GM21717 (cell line): ENCODE measurements around the gene DAPK1.
"Not testable (repeated sequence)": the region's sequence is repeated elsewhere in the genome, so short reads cannot be mapped to it uniquely, and the experiment has no call there.

Experiments used
- ATAC-seq: cut with Tn5 transposase; IDR thresholded peaks from one replicate; pipeline ENCODE4 v1.9.1; 2021; ENCODE audit warnings: mild to moderate bottlenecking, moderate library complexity; ENCODE audit not compliant: unreplicated experiment

Gene DAPK1

DNA sequence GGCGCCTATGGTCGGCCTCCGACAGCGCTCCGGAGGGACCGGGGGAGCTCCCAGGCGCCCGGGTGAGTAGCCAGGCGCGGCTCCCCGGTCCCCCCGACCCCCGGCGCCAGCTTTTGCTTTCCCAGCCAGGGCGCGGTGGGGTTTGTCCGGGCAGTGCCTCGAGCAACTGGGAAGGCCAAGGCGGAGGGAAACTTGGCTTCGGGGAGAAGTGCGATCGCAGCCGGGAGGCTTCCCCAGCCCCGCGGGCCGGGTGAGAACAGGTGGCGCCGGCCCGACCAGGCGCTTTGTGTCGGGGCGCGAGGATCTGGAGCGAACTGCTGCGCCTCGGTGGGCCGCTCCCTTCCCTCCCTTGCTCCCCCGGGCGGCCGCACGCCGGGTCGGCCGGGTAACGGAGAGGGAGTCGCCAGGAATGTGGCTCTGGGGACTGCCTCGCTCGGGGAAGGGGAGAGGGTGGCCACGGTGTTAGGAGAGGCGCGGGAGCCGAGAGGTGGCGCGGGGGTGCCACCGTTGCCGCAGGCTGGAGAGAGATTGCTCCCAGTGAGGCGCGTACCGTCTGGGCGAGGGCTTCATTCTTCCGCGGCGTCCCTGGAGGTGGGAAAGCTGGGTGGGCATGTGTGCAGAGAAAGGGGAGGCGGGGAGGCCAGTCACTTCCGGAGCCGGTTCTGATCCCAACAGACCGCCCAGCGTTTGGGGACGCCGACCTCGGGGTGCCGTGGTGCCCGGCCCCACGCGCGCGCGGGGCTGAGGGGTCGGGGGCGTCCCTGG, 561 bp downstream of the DAPK1 start:
- ATAC-seq, result no peak

DNA sequence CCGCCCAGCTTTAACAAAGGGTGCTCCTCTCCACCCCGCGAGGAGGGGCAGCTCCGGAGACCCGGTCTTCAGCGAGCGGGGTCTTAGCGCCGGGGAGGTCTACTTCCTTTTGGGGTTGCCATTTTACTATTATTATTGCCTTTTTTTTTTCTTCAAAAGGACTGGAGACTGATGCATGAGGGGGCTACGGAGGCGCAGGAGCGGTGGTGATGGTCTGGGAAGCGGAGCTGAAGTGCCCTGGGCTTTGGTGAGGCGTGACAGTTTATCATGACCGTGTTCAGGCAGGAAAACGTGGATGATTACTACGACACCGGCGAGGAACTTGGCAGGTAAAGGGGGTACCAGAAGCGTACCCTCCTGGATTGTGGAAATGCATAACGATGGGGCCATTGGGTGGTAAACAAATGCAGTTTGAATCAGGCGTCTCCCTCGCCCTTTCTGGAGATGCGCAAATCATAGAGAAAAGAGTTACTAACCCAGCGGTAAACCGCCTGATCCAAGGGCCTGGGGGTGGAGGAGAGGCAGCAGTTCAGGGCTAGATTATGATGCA, 1.2 kb downstream of the DAPK1 start:
- ATAC-seq, result no peak

DNA sequence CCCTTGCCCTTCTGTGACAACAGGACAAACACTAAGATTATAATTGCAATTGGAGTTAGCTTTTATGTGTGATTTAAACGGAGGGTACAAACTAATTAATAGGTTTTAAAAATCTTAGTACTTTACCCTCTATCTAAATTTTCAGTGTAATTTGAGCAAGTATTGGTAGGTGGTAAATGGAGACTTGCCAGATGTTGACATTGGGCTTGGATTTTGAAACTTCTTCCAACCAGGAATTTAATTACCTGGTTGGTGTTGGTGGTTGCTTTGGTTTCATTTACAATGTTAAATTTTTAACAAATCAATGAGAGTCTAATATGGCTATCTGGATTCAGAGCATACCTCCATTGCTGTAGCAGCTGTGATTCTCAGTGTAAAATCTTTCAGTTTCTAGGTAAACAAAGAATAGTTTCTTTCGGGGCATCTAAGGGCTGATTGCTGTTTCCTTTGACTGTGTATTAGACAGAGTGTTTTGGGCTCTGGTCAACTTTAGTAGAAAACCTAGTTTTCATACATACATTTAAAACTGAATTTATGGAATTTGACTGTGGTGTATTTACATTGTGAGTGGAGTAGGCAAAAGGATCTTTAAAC, 1.9 kb downstream of the DAPK1 start:
- ATAC-seq, result no peak

DNA sequence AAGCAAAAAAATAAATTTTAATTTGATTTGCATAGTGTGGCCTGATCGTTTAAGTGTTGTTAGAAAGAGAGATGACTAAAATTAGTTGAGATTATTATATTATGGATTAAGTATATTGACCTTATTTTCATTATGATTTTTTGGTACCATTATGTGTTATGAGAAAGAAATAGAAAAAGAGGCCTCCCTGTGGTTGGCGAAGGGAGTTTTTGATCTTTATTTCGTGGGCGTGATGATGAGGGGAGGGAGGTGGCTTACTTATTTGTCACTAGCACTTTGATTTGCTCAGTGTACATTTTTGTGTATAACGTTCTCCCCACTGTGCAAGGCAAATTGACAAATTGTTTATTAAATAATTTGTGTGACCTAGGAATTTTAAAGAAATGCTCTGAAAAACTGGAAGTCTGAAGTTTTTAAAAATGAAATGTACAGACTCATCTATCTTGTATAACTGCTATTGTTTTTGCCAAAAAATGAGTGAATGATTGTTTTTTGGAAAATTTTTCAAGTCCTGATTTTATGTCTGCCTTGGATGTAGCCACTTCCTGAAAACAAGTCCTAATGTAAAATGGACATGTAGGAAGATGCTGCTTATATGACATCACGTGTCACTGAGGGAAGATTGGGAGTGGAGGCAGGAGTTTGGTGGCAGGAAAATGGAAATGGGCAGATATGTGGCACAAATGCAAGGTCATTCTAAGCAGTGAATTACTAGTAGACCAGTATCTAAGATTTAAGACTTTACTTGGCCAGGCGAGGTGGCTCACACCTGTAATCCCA, 3.0 kb downstream of the DAPK1 start:
- no peak for ATAC-seq

DNA sequence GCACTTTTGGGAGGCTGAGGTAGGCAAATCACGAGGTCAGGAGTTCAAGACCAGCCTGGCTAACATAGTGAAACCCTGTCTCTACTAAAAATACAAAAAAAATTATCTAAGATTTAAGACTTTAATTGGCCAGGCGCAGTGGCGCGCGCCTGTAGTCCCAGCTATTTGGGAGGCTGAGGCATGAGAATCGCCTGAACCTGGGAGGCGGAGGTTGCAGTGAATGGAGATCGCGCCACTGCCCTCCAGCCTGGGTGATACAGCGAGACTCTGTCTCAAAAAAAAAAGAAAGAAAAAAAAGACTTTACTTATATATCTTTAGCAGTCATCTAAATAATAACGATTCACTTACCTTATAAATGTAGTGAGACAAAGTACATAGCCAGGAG, 3.6 kb downstream of the DAPK1 start:
- ATAC-seq, result not testable (repeated sequence)

DNA sequence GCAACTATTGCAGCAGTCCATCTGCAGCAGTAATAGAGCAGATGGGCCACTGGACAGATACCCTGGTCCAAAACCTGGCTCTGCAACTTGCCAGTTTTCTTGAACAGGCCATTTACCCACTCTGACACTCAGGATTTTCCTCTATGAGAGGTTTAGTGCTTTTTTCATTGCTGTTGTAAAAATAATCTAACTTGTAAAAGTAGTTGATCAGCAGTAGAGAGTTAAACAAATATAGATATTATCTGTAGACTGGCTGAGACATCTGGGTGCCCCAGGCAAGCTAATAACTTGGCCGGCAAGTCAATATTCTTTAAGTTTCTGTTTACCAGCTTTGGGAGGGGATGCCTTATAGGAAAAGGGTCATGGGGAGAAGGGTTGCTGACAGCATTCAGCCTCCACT, 4.1 kb downstream of the DAPK1 start:
- no peak for ATAC-seq

DNA sequence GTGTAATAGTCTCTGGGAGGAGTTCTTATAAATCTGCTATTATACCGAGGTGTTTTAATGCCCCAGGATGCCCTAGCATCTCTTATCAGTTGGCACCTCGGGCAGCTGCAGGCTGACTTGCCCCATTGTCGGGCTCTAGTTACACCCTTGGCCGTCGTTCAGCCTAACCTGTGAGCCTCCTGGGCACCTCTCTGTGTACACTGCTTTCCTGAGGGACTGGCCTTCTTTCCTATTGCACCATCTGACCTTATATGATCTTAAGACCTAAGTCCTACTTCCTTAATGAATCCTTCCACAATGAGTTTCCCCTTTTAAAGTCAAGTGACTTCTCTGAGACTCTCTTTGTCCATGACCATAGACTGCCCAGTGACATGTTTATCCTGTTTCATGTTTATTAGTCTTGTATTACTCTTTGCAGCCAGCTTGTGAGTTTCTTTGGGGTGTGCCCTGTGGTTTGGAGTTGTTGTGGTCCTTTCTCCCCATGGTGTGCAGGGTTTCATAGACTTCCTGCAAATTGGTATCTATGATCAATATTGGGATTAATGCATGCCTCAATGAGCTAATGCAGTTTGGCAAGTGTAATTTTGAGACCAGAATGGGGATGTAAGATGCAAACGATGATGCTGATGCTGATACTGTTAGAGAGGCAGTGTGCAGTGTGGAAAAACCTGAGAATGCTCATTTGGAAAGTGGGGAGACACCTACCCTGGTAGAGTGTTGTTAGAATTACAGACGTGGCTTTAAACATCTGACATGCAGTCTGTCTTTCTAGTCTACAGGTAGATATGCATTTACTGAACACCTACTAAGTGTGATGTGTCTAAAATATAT, 4.9 kb downstream of the DAPK1 start:
- ATAC-seq, result no peak

DNA sequence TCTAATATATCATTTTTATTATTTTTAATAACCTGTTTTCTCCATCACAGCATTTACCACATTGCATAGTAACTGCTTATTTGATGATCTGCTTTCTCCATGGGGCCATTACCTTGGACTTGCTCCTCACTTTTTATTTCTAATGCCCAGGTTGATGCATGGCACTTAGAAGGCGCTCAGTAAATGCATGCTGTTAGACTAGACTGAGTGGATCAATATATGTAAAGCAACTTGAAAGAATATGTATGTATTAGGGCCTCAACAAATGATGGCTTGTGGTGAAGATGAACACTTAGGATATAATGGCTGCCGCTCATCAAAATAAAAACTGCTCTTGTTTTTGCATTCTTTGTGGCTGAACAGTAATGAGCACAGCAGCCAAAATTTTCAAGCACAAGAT, 5.8 kb downstream of the DAPK1 start:
- no peak for ATAC-seq

DNA sequence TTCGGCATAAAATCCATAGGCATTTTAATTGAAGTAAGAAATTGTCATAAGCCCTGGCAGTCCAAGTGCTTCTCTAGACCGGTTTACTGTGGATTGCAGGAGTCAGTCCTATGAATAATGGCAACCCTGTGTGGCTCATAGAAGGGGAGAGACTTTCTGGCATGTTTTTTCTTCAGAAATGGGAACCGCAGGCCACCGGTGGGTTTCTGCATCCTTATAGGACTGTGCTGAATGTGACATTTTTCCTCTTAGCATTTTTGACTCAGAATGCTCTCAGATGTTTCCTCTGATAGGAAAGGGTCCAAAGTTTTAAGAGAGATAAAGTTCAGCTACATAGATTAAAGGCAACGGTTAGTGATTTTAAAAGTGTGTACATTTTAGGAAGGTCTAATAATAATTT, 6.3 kb downstream of the DAPK1 start:
- no peak for ATAC-seq

DNA sequence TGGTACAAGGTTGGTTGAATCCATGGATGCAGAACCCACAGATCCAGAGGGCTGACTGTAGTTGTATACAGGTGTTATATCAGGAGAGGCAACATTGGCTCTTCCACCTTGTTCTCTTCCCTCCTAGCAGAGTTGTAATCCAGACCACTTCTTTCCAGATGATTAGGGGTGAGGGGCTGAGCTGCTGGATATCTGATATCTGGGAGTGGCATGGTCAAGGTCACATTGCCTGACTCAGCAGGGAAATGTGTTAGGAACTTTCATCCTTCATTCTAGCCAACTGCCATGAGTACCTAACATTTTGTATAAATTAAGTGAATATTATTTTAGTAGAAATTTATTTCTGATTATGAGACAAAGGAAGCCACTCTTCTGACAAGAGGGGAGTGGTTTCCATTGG, 7.3 kb downstream of the DAPK1 start:
- no peak for ATAC-seq

DNA sequence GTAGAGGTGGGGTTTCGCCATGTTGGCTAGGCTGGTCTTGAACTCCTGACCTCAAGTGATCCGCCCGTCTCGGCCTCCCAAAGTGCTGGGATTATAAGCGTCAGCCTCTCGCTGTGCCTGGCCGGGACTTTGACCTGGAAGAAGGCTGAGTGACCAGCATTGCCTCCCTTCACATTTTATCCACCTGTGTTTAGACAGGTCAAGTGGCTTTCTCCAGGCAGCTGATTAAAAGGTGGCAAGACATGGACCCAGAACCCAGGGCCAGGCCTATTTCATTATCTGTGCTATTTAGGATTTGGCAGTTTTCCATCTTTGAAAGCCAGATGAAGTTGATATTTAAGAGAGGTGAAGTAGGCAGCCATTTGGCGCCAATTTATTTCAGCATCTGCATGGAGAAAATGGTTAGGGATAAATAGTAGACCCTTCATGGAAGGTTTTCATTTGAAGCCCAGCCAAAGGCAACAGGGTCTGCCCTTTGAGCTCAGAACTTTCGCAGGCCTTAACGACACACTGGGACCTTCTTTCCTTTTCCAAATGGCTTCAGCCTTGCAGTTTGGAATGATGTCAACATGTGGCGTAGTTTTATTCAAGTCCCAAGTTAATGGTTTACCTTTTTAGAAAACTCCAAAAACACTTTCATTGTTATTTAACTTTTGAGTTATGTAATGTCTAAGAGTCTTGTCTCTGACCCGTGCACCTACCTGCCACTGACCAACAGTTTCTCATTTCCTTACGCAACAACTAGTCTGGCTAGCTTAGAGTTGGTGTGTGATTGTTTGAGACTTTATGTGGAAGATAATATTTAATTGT, 8.4 kb downstream of the DAPK1 start:
- ATAC-seq, result no peak

DNA sequence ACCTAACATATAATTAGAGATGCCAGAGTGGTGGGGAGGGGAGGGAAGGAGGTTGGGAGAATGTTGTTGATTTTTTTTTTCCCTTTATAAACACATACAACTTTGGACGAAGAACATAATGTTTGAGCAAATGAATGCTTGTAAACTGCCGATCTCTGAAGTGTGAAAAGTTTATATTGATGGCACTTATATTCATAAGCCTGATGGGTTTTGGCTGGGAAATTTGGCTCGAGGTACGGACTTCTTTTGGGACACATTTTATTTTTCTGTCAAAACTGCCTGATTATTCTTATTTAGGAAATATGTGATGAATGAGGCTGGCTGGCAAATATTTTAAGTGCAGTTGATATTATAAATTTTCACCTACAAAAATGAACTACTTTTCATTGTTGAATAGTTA, 9.9 kb downstream of the DAPK1 start:
- ATAC-seq, result no peak

DNA sequence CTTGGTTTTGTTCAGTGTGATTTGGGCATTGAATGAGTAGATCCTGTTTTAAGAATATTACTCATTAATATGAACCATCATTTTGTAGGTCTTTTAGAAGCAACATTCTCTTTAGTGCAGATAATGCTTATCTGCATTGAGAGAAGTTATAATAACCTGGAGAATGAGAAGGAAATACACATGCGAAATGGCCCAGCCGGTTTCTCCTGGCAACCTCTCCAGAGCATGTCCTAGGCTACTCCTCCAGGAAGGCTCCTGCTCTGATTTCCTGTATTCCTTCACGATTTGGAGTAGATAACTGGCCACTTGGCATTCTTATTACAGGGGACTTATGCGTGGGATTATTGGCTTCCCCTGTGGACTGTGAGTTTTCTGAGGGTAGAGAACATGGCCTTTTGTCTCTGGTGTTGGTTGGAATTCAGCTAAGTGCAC, 12.6 kb downstream of the DAPK1 start:
- ATAC-seq, result no peak

DNA sequence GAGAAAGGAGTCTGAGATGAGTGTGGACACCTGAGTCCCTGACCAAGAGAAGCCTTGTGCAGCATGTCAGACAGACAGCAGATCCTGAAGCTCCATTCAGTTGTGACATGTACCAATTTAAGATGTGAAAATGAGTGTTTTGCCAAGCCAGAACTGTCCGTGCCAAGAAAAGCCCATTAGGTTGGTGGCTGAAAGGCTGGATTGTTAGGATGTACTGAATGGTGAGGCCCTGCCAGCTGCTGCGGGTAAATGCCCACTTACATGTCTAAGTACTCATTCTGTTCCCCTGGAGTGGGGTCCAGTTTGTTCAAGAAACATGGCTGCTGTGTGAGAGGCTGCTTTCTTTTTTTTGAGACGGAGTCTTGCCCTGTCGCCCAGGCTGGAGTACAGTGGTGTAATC, 14.6 kb downstream of the DAPK1 start:
- ATAC-seq, result no peak

DNA sequence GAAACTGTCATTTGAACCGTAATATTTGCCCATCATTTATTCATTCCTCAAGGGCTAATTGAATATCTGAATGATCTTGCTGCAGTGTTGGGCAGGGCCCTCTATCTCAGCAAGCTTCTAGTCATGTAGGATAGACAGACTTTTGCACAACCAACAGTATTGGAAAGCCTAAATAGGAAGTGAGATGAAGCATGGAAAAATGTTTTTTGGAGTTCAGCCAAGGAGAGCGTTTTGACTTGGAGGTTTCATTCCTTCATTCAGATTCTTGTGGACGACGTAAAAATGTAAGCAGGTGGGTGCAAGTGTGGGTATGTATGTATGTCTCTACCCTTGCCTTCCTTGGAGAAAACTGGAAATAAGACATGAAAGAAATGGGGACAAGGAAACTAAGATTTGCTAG, 15.5 kb downstream of the DAPK1 start:
- ATAC-seq, result no peak

DNA sequence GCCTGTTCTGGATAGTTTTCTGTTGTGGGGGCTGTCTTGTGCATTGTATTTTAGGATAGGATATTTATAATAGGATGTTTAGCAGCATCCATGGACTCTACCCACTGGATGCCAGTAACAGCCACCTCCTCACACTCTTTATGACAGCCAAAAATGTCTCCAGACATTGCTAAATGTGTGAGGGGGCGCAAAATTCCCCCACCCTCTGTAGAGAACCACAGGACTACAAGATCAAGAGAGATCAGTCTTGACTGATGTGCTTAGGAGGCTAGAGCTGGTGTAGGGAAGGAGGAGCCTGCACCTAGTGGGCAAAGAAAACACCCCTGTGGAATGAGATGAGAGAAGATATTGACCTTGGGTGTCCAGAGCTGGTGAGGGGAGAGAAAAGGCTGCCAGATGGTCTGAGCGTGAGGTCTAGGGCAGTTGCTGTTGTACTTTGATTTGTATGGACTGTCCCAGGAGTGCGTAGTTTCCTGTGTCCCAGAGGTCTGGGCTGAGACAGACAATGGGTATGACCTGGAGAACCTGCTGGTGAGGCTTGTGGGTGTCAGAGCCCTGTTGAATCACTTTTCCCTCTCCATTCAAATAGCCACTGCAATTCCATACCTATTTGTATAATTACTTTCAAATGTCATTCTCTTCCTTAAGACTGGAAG, 16.3 kb downstream of the DAPK1 start:
- ATAC-seq, result no peak

DNA sequence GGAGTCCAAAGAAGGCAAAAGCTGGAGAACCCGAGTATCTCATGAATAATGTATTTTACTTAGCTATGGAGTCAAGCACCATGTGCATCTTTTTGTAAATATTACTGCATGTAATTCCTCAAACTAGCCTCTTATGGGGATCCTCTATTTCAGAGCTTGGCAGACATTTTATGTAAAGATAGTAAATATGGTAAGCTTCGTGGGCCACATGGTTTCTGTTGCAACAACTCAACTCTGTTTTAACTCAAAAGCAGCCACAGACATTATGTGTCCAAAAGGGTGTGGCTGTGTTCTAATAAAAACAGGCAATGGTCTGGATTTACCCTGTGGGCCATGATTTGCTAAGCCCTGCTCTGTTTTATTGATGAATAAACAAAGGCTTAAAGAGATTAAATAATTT, 17.3 kb downstream of the DAPK1 start:
- no peak for ATAC-seq

DNA sequence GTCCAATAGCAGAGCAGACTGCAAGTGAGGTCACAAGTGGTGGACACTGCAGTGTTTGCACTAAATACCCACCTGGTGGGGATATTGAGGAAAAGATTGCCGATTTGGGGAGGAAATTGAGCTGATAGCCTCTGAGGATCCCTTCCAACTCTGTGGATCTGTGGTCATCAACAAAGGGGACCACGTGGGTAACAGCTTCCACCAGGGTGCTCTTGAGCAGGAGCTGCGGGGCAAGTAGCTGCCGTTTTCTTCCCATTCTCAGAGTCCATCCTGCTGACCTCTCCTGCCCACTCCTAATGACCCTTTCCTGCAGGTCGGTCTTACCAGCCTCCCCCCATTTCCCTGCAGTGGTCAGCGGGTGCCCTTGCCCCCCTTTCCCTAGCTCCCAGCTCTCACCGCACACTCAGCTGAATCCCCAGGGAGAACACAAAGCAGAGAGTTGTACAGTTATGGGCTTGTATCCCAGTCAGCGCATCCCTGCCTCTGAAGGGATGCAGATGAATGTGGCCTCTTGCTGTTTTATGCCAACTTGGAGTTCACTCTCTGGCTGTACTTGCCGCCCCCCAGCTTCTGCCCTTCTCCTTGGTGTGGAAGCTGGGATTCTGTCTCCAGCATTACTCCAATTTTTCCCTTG, 18.0 kb downstream of the DAPK1 start:
- ATAC-seq, result no peak
